NCI-H1417 (cell line): Measurements from ENCODE around the gene CLMN.
A peak's percentile ranks its signal among the peaks of the same experiment; 100 is the strongest.

Experiments used
- DNase-seq, 3 experiments: peaks; one replicate each; lab custom pipeline; 2025; lab: John Stamatoyannopoulos, UW

The CLMN gene

GRCh38 chr14:95320078-95320895, 579 bp upstream of the CLMN start:
- peak in 2 of 3 experiments; percentile 39 to 65 for DNase-seq

- DNase-seq: peak in 2 of 3 experiments; percentile 36
Measured at GRCh38 chr14:95318399-95319311, 1.1 kb downstream of the CLMN start.

- no peak for DNase-seq
Measured at GRCh38 chr14:95317817-95318343, 1.8 kb downstream of the CLMN start.

GRCh38 chr14:95316821-95317220, 2.9 kb downstream of the CLMN start:
- peak in 1 of 3 experiments; percentile 21 for DNase-seq

GRCh38 chr14:95315579-95315978, 4.1 kb downstream of the CLMN start:
- no peak for DNase-seq

DNA sequence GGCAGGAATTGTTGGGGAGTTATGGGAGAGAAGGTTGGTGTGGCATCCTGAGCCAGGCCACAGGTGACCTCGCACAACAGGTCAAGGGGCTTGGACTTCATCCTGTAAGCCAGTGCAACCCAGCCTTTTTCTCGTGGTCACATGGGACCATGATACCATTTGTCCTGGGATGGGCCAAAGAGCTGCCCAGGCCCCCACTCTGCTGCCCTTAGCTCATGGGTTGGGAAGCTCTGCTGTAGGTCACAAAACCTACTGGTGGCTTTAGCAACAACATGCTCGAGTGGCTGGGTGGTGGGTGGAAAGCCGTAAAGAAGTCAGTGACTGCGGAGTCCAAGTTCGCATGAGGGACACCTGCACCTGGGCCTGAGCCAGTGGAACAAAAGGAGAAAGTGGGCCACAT, 4.6 kb downstream of the CLMN start:
- DNase-seq: no peak

DNA sequence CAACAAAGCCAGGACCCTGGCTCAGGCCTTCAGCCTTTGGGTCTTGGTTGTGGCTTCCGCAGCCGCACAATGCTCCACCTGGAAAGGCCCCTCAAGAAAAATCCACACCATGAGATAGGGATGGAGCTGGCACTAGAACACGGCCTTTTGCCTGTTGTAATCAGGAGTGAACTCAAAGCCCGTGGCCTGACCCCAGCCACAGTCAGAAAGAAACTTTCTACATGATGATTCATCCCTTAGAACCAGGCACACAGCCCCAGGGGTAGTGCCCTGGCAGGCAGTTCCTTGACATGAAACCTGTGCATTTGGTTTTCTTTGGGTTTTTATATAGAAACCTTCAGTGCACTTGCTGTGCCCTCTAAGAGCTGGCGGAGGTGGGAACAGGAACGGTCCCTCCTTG, 5.1 kb downstream of the CLMN start:
- no peak for DNase-seq

- no peak for DNase-seq
Measured at GRCh38 chr14:95313707-95314106, 6.0 kb downstream of the CLMN start.

DNA sequence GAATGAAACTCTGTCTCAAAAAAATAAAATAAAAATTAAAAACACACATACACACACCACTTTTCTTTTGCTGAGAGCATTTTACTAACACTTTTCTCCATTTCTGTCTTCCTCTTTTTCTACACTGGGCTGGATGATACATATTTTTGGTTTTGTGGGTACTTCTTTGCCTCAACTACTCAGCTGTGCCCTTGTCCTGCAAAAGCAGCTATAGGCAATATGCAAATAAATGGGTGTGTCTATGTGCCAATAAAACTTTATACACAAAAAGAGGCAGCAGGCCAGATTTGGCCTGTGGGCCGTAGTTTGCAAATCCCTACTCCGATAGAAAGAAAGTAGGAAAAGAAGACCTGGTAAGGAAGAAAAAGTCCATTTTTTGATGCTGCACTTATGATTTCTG, 6.5 kb downstream of the CLMN start:
- DNase-seq: no peak

DNA sequence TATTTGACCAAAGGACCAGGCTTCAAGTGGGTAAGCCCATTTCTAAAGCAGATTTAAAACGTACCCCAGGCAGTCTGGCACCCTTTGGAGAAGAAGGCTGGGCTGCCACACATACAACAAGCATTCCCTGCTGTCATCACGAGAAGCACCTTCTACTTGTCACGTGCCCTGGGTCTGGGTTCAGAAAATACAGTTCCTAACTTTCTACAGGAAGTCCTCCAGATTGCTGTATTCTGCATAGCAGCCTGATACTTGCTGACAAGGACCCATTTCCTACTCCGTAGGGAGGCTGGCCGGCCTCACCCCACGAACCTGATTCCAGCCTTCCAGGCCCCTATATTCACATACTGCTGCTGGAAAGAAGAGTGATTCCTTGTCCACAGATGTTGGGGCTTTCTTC, 7.4 kb downstream of the CLMN start:
- DNase-seq: no peak

DNA sequence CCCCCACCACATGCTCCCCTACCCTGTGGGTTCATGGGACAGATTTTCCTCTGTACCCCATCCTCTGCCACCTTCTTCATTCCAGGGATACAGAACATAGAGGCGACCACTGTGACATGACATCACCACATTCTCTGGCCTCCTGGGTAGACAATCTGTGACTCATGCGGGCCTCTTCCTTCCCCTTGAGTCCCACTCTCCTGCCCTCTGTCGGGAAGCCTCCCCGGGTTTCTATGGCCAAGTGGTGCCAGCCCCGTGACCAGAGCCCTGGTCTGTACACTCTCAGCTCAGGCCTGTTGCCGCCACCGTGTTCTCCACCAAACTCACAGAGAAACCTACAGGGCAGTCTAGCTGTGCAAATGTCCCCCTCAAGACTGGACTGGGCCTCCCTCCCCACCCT, 8.0 kb downstream of the CLMN start:
- DNase-seq: no peak

GRCh38 chr14:95310635-95311380, 8.9 kb downstream of the CLMN start:
- no peak for DNase-seq

DNA sequence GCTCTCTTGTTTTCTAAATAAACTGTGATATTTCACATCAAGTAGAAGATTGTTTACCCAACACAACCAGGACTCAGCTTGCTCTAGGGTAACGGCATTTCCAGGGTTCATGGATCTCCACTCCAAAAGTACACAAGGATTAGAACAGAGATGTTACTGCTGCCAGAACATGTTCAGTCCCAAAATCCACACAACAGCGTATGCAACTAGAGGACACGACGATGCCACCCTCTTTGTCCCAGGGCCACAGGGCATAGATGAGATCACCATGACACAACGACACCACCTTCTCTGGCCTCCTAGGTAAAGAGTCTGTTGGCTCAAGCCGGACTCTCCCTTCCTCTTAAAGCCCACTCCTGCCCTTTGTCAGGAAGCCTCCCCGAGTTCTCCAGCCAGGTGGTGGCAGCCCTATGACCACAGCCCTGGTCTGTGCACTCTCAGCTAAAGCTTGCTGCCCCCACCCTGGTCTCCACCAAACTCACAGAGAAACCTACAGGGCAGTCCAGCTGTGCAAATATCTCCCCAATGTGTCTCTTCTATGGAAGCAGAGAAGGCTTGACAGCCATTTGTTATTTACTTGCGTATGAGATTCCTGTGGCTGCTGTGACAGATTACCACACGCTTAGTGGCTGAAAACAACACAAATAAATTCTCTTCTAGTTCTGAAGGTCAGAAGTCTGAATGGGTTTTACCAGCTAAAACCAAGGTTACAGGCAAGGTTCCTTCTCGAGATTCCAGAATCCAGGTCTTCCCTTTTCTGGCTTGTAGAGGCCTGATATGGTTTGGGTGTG, 10.3 kb downstream of the CLMN start:
- no peak for DNase-seq

GRCh38 chr14:95308073-95308472, 11.6 kb downstream of the CLMN start:
- no peak for DNase-seq

DNA sequence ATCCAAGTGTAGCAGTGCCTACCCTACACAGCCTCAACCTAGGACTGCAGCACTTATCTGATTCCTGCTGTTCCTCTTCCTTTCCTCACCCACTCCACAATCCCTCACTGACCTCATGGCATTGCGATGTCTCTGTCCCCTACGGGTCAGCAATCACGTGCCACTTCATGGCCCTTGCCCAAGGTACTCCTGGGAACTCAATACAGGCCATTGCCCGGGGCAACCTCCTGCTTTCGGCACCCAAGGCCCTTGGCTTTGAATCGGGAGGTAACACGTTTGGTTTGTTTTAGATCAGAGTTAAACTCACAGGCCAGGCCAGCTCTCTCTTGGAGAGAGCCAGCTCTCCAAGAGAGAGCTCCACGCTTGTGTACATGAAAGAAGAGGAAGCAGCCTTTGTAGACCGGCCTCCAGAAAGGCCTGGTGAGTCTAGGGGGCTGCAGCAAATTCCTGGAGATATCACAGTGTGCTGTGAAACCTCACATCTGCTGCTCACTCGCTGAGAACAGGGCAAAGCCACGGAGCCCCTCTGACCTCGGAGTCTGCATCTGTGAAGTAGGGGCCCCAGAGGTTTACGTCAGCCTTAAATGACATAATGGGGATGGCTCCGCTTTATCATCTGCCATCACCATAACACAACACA, 12.2 kb downstream of the CLMN start:
- DNase-seq: no peak

- DNase-seq: no peak
Measured at GRCh38 chr14:95305940-95306339, 13.8 kb downstream of the CLMN start.

GRCh38 chr14:95305145-95305544, 14.6 kb downstream of the CLMN start:
- DNase-seq: peak in 1 of 3 experiments; percentile 10

GRCh38 chr14:95304342-95304741, 15.4 kb downstream of the CLMN start:
- no peak for DNase-seq

- peak in 2 of 3 experiments; percentile 9 to 21 for DNase-seq
Measured at GRCh38 chr14:95303552-95303951, 16.2 kb downstream of the CLMN start.

DNA sequence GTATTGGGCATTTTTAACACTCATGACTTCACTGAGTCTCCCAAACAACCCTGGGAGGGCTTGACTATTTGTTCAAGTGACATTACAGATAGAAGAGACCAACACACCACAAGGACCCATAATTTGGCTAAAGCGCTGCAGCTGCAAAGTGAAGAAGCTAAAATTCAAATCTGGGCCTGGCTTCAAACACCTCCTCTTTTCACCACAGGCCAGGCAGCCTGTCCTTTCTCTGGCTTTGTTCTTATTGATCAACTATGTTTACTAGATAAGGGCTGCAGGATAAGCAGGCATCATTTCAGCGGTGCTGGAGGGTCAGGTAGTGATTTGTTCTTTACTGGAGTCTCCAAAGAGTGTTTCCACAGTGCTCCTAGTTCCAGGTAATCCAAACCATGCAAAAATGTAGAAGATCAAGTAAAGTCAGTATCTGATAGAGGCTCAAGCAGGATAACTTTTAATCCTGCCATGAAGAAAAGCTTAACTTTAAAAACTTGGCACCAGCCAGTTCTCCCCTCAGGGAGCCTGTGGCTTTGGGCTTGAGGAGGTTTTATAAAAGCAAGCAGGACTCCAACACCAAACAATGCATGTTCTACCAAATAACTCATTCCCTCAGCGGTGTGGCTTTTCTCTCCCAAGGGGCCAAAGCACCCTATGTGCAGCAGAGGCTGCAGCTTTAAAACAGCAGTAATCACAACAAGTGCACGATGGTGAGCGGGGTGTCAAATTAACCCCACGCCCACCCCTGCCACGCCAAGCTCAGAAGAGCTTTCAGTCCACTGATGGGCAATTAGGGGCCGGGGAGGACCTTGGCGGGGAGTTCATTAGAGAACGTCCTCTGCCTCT, 16.8 kb downstream of the CLMN start:
- no peak for DNase-seq
